GM10266 (cell line): Measurements from ENCODE around the gene NIPAL1.
A peak's percentile ranks its signal among the peaks of the same experiment; 100 is the strongest.

ENCODE experiments used
- DNase-seq: peaks from one replicate; pipeline ENCODE4 v3.0.0; 2012; ENCODE audit errors: extremely low spot score
- TF ChIP-seq, protein P1 (sequence below): IDR thresholded peaks from 2 replicates; pipeline ENCODE4 v1.5.1; 2012; ENCODE audit warnings: mild to moderate bottlenecking, low read depth; ENCODE audit not compliant: control insufficient read depth, insufficient read depth; ENCODE audit errors: missing control alignments

Gene NIPAL1

DNA sequence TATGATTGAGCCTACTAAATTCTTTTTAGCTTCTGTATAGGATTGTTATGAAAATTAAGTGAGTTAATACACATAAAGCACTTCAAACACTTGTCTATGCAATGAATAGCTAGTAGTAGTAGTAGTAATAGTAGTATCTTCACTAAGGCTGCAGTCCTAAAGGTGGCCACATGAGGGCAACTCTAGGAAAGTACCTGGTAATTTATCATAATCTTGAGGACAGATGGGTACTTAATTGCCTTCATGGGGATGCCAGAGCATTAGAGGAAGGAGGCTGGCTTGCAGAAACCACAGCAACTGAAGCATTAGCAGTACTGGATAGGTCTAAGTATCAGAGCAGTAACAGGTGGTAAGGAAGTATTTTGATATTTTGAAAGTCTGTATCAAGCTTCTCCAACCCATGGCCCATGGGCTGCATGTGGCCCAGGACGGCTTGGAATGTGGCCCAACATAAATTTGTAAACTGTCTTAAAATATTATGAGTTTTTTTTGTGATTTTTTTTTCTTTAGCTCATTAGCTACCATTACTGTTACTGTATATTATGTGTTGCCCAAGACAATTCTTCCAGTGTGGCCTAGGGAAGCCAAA, 17.3 kb downstream of the NIPAL1 start:
- no peak for DNase-seq
- TF ChIP-seq, protein P1, sequence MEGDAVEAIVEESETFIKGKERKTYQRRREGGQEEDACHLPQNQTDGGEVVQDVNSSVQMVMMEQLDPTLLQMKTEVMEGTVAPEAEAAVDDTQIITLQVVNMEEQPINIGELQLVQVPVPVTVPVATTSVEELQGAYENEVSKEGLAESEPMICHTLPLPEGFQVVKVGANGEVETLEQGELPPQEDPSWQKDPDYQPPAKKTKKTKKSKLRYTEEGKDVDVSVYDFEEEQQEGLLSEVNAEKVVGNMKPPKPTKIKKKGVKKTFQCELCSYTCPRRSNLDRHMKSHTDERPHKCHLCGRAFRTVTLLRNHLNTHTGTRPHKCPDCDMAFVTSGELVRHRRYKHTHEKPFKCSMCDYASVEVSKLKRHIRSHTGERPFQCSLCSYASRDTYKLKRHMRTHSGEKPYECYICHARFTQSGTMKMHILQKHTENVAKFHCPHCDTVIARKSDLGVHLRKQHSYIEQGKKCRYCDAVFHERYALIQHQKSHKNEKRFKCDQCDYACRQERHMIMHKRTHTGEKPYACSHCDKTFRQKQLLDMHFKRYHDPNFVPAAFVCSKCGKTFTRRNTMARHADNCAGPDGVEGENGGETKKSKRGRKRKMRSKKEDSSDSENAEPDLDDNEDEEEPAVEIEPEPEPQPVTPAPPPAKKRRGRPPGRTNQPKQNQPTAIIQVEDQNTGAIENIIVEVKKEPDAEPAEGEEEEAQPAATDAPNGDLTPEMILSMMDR = peak; percentile 51

DNA sequence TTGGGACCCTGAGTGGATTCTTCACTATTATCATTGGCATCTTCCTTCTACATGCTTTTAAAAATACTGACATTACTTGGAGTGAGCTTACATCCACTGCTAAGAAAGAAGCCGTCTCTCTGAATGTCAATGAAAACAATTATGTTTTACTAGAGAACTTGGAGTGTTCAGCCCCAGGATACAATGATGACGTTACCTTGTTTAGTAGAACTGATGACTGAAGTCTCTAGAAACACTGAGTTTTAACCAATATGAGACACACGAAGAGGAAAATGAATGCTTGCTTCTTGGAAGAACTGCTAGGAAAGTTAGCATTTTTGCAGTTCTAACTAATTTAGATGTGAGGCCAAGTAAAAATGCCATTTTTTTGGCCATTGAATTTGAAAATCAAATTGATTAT, 19.4 kb downstream of the NIPAL1 start:
- TF ChIP-seq, protein P1 = no peak
- no peak for DNase-seq

DNA sequence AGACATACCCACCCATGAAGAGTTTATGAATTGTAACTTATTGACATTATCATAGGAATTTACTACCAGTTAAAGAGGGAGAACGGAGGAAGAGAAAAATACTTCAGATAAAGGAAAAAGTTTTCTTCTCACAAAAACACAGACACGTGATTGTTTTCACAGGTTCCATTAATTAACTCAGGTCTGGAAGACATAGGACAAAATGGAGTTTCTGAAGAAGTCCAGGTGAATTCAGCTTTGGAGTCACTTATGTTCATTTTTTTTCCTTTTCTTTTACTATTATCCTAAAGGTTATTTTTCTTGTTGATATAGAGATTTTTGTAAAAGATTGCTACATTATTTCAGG, 20.5 kb downstream of the NIPAL1 start:
- TF ChIP-seq, protein P1 = no peak
- DNase-seq = no peak

DNA sequence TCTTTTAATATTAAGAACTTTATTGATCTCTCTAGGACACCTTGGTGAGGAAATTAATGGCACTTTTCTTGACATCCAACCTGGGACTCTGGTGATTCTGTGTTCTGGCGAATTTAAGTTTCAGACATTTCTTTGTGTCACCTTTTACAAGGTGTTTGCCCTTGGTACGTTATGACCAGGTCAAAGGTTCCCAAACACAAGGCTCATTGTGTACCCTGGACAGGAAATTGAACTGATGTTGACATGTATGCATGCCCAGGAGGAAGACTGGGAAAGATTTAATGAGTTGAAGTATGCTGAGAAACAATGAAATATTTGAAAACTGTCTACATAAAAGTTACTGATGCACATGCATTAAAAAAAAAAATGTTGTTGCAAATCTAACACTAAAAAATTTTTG, 22.1 kb downstream of the NIPAL1 start:
- DNase-seq = no peak
- TF ChIP-seq, protein P1 = no peak

DNA sequence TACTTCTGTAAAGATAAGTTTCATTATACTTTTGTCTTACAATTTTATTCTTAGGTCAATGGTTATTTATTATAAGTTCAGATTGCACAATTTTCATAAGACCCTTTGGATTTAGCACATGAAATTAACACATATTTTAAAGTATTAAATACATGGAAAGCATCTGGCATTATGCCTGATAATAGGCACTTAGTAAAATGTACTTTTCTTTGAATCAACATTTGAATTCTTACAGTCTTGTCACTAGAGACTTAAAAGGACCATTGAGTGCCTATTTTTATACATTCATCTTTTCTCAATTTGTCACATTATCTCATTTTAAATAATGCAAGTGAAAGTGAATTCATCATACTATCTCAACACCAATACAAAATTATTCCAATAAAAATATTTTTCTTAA, 23.0 kb downstream of the NIPAL1 start:
- no peak for DNase-seq
- TF ChIP-seq, protein P1 = no peak

DNA sequence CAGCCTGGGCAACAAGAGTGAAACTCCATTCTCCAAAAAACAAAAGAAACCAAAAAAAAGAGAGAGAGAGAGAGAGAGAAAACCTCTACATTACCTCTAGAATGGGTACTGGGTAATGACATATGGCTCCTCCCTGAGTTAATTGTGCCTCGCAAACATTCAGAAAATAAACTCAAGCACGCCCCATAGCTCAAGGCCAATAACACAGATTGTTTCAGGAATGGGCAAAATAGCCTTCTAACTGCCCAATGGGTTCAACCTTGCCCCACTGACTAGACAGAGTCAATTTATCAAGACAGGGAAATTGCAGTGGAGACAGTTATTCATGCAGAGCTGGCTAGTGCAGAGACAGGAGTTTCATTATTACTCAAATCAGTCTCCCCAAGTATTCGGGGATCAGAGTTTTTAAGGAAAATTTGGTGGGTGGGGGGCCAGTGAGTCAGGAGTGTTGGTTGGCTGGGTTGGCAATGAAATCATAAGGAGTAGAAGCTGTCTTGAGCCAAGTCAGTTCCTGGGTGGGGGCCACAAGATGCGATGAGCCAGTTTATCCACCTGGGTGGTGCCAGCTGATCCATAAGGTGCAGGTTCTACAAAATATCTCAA, 25.1 kb downstream of the NIPAL1 start:
- no peak for DNase-seq
- TF ChIP-seq, protein P1 = no peak

DNA sequence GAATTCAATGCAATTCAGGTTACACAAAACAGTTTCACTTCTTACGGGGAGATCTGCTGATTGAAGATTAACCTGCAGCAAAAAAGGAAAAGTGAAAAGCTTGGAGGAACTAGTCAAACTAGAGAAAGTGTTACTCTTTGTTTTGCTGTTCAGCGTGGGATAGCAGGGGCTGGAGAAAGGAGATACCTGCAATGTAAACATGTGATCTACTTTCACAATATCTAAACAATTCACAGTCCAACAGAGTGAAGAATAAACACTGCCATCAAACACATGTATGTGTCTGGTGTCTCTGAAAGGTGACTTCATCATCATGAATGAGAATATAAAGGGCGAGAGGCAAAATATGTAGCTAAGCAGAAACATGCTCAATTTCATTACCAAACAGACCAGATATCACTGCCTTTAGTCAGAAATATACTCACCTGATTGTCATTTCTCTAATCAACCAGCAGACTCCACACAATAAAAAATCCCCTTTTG, 26.4 kb downstream of the NIPAL1 start:
- TF ChIP-seq, protein P1 = no peak
- DNase-seq = no peak
